KMS-11 (cell line): Measurements from ENCODE around the gene PFKFB2.

ENCODE experiments used
- H2AFZ ChIP-seq: fragments of 200-600 bp; sonication (generic); 2 replicates; pipeline ENCODE4 v1.6.1; 2016; ENCODE audit warnings: antibody characterized with exemption, mixed run types, low read depth
- H3K27ac ChIP-seq: fragments of 200-600 bp; sonication (generic); 2 replicates; pipeline ENCODE4 v1.6.1; 2016; ENCODE audit warnings: mild to moderate bottlenecking, mixed run types
- H3K27me3 ChIP-seq: fragments of 200-600 bp; sonication (generic); 2 replicates; pipeline ENCODE4 v1.6.1; 2017; ENCODE audit warnings: mild to moderate bottlenecking, low read depth, mixed run types, moderate library complexity; ENCODE audit not compliant: insufficient read depth
- H3K36me3 ChIP-seq: fragments of 200-600 bp; sonication (generic); 2 replicates; pipeline ENCODE4 v1.6.1; 2017; ENCODE audit warnings: mild to moderate bottlenecking, mixed run types; ENCODE audit not compliant: insufficient read depth
- H3K4me1 ChIP-seq: fragments of 200-600 bp; sonication (generic); 2 replicates; pipeline ENCODE4 v1.6.1; 2016; ENCODE audit warnings: mild to moderate bottlenecking, low read depth, mixed run types; ENCODE audit not compliant: poor library complexity, severe bottlenecking
- H3K4me2 ChIP-seq: fragments of 200-600 bp; sonication (generic); 2 replicates; pipeline ENCODE4 v1.7.0; 2016; ENCODE audit warnings: mild to moderate bottlenecking, mixed run types
- H3K4me3 ChIP-seq: fragments of 200-600 bp; sonication (generic); IDR thresholded peaks from 2 replicates; pipeline ENCODE4 v1.6.1; 2017; ENCODE audit warnings: low read depth, low read length, mixed read lengths; ENCODE audit not compliant: insufficient read depth
- H3K79me2 ChIP-seq: fragments of 200-600 bp; sonication (generic); 2 replicates; pipeline ENCODE4 v1.6.1; 2016; ENCODE audit warnings: low read depth, mixed run types; ENCODE audit not compliant: insufficient read depth
- H3K9ac ChIP-seq: fragments of 200-600 bp; sonication (generic); 2 replicates; pipeline ENCODE4 v1.6.1; 2016; ENCODE audit warnings: mild to moderate bottlenecking, mixed run types
- H4K20me1 ChIP-seq: fragments of 200-600 bp; sonication (generic); 2 replicates; pipeline ENCODE4 v1.6.1; 2016; ENCODE audit warnings: mild to moderate bottlenecking, mixed run types; ENCODE audit not compliant: insufficient read depth
- TF ChIP-seq, protein P1 (sequence below): fragments of 200-600 bp; sonication (generic); conservative IDR thresholded peaks from 2 replicates; pipeline ENCODE4 v1.6.1; 2017; ENCODE audit warnings: low read depth, mild to moderate bottlenecking, antibody characterized with exemption, low read length, moderate library complexity, mixed read lengths

PFKFB2 gene

DNA sequence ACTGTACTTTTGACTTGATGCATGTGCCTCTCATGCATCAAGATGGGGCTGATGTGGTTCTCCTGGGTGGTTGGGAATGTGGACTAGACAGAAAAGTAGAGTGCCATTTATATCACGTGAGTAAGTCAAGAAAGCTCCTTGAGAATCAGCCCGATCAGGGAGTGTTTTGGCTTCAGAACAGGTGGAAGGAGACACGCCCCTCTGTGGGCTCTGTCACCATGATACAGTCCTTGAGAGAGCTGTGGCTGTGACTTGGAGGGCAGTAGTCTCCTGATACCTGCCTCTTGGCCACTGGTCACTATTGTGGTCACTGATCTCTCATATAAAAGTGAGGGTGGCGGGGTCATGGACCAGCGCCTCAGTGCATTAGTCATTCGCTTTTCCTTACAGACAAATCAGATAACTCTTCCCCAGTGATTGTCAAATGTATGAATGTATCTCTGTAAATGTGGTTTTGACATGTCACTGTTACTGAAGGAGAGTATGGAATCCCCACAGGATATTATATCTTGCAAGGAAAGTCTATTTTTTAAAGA is 26.7 kb downstream of the PFKFB2 start:
- Histone ChIP-seq H3K36me3 (no peaks in the 10 kb centered on the region), H3K4me3 (no peak overlapping the region), H2AFZ (no peak overlapping the region), H3K27me3 (no peaks in the 10 kb centered on the region), H3K9ac (no peak overlapping the region), H3K4me2 (no peak overlapping the region), H4K20me1 (no peaks in the 10 kb centered on the region), H3K4me1 (peaks cover 34% of the 10 kb centered on the region), H3K79me2 (no peaks in the 10 kb centered on the region), H3K27ac (no peak overlapping the region)
- TF ChIP-seq, protein P1, sequence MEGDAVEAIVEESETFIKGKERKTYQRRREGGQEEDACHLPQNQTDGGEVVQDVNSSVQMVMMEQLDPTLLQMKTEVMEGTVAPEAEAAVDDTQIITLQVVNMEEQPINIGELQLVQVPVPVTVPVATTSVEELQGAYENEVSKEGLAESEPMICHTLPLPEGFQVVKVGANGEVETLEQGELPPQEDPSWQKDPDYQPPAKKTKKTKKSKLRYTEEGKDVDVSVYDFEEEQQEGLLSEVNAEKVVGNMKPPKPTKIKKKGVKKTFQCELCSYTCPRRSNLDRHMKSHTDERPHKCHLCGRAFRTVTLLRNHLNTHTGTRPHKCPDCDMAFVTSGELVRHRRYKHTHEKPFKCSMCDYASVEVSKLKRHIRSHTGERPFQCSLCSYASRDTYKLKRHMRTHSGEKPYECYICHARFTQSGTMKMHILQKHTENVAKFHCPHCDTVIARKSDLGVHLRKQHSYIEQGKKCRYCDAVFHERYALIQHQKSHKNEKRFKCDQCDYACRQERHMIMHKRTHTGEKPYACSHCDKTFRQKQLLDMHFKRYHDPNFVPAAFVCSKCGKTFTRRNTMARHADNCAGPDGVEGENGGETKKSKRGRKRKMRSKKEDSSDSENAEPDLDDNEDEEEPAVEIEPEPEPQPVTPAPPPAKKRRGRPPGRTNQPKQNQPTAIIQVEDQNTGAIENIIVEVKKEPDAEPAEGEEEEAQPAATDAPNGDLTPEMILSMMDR: no peak

DNA sequence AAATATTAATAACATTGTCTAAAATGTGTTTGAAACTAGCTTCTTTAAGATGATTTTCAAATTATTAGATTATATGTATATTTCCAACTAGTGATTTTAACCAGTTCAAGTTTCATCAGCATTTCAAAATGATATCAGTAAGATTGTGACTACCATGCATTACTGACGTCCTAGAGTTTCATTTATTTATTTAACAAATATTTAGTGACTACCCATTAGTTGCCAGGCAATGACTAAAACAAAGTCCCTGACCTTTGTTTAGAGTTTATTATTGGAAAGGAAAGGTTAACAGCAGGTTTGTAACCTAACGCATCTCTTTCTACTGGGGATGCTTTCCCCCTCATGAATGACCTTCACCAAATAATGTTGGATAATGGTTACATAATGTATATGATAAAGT is 28.0 kb downstream of the PFKFB2 start:
- H3K4me2 ChIP-seq: no peak overlapping the region
- H3K4me3 ChIP-seq: no peak overlapping the region
- TF ChIP-seq, protein P1: no peak

DNA sequence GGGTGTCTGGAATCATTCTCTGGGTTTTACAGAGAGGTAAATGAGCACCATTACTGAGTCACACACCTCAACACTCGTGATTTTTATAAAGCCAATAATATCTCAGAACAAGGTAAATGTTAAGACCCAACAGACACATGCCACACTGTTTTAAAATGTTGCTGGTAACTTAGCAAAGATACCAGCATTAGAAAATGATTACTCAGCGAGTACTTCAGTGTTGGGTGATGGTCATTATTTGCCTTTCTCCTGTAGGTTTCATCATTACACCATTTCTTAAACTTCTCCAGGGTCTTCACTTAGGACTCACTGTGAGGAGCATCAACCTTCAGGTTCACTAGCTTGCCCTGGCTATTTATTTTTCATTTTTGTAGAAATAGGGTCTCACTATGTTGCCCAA is 28.7 kb downstream of the PFKFB2 start:
- TF ChIP-seq, protein P1: no peak
- H3K79me2 ChIP-seq: no peaks in the 10 kb centered on the region
- no peak overlapping the region for H3K4me3 ChIP-seq
- peaks cover 54% of the 10 kb centered on the region for H3K4me1 ChIP-seq
- no peak overlapping the region for H3K27ac ChIP-seq
- no peak overlapping the region for H2AFZ ChIP-seq
- H3K4me2 ChIP-seq: no peak overlapping the region
- no peaks in the 10 kb centered on the region for H3K36me3 ChIP-seq
- no peaks in the 10 kb centered on the region for H4K20me1 ChIP-seq
- H3K27me3 ChIP-seq: no peaks in the 10 kb centered on the region
- H3K9ac ChIP-seq: no peak overlapping the region

More for the DNA sequence above, 28.0 kb downstream of the PFKFB2 start:
- Histone ChIP-seq H3K36me3 (no peaks in the 10 kb centered on the region), H3K4me1 (peaks cover 47% of the 10 kb centered on the region), H3K9ac (no peak overlapping the region), H3K79me2 (no peaks in the 10 kb centered on the region), H3K27me3 (no peaks in the 10 kb centered on the region), H3K27ac (no peak overlapping the region), H4K20me1 (no peaks in the 10 kb centered on the region), H2AFZ (no peak overlapping the region)

DNA sequence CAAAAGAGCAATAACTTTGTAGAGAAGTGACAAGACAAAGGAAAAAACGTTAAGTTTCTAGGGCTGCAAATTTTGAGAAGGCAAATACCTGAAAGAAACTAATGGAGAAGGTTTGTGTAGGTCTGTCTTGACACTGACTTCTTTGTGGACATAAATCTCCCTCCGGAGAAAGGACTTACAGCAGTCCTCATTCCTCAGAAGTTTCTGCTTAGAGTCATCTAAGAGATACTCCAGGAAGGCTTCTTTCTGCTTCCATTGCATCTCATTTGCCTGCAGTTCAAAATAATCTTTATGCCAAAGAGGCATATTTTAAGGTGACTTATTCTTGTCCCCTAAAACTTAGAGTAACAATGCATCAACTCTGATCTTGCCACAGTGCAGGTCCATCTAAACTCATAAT is 31.2 kb downstream of the PFKFB2 start:
- Histone ChIP-seq H3K4me2 (peak overlapping the region; percentile 71), H2AFZ (no peak overlapping the region), H3K27ac (no peak overlapping the region), H3K79me2 (no peaks in the 10 kb centered on the region), H3K4me3 (no peak overlapping the region), H3K36me3 (no peaks in the 10 kb centered on the region), H3K4me1 (peaks cover 78% of the 10 kb centered on the region), H3K27me3 (no peaks in the 10 kb centered on the region), H4K20me1 (no peaks in the 10 kb centered on the region), H3K9ac (no peak overlapping the region)
- TF ChIP-seq, protein P1: no peak
